Measurements from ENCODE around the gene PEX1.

The PEX1 gene

DNA sequence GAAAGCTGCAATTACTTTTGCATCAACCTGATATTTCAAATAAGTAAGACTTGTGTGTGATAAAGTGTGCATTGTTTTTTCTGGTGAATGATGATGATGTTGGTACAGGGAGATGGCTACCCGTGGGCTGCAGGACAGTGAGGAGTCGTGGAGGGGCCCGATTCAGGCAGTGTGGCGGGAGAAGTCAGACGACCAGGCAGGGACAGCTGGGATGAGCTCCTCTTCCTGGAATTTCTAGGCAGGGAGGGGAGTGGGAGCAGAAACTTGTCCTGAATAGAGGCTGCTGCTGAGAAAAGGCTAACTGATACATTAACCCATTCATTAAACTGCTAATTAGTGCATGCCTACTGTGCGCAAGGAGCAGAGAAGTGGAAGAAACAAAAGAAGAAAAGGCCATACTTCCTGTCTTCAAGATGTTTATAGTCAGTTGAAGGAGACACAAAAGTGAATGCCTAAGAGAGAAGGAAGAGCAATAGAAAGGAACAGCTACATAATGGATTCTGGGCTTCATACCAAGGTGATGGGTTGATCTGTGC, 90.3 kb downstream of the PEX1 start:
- Histone ChIP-seq H4K20me1 (ENCODE audit: insufficient read depth) (no peaks in the 10 kb centered on the region), H3K27ac (no peak overlapping the region), H3K27me3 (ENCODE audit: insufficient read depth, low read depth) (no peaks in the 10 kb centered on the region), H3K9ac (no peak overlapping the region), H3K4me3 (IDR thresholded peaks at IDR 0.05; ENCODE audit: insufficient read depth, low read depth, low read length) (no peak overlapping the region), H2AFZ (ENCODE audit: low read depth) (no peak overlapping the region), H3K4me1 (ENCODE audit: low read depth, poor library complexity, severe bottlenecking) (no peaks in the 10 kb centered on the region), H3K36me3 (ENCODE audit: insufficient read depth) (no peaks in the 10 kb centered on the region), H3K4me2 (no peak overlapping the region), H3K79me2 (ENCODE audit: insufficient read depth, low read depth) (no peaks in the 10 kb centered on the region)
- TF ChIP-seq CTCF (conservative IDR thresholded peaks at IDR 0.05; ENCODE audit: low read depth, low read length) = no peak

All from KMS-11 (cell line).